ENCODE data around the gene LBHD1.

- TF ChIP-seq CTCF (conservative IDR thresholded peaks at IDR 0.05; ENCODE audit: low read depth, low read length): no peak
- TF ChIP-seq EZH2 (IDR thresholded peaks at IDR 0.05; ENCODE audit: borderline replicate concordance, low read depth, low read length, poor library complexity, severe bottlenecking): no peak
These were observed 49.5 kb downstream of the LBHD1 start for GRCh38 chr11:62622476-62623089.
